NCI-H82 treated with DMSO at 0.1 percent for 48 hours (cell line): ENCODE results near the gene CAPN15.

Experiments
- DNase-seq: peaks from one replicate; lab custom pipeline; 2025; ENCODE audit not compliant: unreplicated experiment; lab: John Stamatoyannopoulos, UW

The CAPN15 gene

DNA sequence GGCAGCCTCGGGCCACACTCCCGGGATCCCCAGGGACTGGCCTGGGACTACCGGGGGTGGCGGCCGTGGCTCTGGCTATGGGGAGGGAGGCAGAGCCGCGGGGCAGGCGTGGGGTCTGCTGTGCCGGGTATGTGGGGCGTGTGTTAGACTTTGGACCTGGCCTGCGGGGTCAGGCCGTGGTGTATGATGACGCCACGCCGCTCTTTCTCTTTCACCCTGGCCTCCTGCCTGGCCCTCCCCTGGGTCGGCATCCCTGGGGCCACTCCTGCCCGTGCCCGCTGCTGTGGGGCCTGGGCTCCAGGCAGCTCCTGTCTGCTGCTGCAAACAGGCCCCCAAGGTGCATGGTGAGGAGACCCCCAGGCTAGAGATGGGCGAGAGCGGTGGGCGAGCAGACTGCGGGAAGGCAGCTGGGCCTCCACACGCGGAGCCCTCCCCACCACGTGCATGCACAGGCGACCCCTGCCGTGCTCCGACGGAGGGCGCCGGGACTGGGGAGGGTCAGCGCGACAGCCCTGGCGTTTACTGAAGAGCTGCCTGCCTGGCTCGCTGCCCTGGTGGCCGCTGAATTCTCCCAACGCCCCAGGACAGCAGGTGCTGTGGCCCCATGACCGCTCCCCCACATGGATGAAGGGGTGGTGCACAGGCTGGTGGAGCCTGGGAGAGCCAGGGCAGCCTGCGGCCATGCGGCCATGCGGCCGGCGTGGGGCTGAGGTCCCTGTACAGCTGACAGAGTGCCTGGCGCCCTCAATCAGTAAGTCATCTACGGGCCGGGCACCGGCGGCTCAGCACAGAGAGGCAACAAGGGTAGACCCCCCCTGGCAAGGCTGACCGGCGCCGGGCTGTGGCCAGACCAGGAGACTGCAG lies 16.0 kb downstream of the CAPN15 start:
- no peak for DNase-seq

DNA sequence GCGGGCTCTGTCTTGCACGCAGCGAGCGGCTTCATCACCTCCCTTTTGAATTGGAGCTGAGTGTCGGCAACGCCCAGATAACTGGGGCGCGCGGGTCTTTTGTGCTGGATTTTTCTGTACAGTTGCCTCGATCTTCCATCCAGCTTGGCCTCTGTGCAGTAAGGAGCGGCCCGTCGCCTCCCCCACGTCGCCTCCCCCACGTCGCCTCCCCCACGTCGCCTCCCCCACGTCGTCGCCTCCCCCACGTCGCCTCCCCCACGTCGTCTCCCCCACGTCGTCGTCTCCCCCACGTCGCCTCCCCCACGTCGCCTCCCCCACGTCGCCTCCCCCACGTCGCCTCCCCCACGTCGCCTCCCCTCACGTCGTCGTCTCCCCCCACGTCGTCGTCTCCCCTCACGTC lies 17.0 kb downstream of the CAPN15 start:
- no peak for DNase-seq

DNA sequence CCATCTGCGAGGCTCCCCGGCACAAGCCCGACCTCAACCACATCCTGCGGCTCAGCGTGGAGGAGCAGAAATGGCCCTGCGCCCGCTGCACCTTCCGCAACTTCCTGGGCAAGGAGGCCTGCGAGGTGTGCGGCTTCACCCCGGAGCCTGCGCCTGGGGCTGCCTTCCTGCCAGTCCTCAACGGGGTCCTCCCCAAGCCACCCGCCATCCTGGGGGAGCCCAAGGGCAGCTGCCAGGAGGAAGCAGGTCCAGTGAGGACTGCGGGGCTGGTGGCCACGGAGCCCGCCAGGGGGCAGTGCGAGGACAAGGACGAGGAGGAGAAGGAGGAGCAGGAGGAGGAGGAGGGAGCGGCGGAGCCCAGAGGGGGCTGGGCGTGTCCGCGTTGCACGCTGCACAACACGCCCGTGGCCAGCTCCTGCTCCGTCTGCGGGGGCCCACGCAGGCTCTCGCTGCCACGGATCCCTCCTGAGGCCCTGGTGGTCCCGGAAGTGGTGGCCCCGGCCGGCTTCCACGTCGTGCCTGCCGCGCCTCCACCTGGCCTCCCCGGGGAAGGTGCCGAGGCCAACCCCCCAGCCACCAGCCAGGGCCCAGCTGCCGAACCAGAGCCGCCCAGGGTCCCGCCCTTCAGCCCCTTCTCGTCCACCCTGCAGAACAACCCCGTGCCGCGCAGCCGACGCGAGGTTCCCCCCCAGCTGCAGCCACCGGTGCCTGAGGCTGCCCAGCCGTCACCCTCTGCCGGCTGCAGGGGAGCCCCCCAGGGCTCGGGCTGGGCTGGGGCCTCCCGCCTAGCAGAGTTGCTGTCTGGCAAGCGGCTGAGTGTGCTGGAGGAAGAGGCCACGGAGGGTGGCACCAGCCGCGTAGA lies 19.6 kb downstream of the CAPN15 start:
- DNase-seq, result no peak

DNA sequence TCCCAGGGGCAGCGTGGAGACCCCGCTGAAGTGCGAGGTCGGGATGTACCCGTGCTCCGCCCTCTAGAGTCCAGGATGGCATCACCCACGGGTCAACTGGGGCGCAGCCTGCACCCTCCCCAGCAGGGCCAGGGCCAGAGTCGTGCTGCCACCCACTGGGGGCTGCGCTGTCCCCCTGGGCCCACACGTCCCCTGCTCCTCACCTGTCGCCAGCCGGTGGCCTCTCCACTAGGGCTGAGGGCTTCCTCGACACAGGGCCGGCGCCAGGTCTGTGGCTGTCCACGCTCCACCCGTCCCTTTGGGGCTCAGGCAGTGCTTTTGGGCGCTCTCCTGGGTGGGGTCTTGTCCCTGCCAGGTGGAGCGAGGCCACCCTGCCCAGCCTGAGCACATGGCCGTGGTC lies 21.1 kb downstream of the CAPN15 start:
- DNase-seq, result no peak

DNA sequence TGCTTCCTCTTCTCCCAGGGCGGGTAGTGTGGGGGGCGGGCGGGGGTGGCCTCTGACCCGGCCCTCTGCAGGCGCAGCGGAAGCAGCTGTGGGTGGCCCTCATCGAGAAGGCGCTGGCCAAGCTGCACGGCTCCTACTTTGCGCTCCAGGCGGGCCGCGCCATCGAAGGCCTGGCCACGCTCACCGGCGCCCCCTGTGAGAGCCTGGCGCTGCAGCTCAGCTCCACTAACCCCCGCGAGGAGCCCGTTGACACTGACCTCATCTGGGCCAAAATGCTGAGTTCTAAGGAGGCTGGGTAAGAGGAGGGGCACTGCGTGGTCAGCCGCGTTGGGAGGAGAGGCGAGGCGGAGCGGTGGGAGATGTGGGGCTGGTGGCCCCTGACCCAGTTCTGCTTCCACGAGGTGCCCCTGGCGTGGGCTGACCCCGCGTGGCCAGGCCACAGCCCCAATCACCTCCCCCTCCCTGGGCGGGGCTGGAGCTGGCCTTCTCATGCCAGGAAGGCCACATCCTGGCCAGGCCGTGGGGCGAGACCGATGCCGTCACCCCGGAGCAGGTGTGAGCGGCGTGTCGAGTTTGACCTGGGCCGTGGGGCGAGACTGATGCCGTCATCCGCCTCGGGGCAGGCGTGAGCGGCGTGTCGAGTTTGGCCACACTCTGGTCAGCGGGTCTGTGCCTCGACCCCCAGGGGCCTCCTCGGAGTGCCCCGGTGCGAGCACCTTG lies 22.2 kb downstream of the CAPN15 start:
- DNase-seq, result no peak

DNA sequence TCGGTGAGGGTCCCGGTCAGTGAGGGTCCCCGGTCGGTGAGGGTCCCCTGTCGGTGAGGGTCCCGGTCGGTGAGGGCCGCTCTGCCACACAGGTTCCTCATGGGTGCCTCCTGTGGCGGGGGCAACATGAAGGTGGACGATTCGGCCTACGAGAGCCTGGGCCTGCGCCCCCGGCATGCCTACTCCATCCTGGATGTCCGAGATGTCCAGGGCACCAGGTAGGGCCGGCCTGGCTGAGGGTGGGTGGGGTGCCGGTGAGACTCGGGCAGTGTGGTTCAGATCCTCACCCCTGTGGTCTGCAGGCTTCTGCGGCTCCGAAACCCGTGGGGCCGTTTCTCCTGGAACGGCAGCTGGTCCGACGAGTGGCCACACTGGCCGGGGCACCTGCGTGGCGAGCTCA lies 23.7 kb downstream of the CAPN15 start:
- no peak for DNase-seq

DNA sequence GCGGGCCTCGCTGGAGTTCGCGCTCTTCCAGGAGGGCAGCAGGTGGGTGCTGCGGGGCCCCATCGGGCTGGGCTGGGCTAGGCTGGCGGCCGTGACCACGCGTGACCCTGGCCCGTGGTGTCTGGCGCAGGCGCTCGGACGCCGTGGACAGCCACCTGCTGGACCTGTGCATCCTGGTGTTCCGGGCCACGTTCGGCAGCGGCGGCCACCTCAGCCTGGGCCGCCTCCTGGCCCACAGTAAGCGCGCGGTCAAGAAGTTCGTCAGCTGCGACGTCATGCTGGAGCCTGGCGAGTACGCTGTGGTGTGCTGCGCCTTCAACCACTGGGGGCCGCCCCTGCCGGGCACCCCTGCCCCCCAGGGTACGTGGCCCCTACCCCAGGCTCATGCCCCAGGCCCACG lies 24.7 kb downstream of the CAPN15 start:
- no peak for DNase-seq

DNA sequence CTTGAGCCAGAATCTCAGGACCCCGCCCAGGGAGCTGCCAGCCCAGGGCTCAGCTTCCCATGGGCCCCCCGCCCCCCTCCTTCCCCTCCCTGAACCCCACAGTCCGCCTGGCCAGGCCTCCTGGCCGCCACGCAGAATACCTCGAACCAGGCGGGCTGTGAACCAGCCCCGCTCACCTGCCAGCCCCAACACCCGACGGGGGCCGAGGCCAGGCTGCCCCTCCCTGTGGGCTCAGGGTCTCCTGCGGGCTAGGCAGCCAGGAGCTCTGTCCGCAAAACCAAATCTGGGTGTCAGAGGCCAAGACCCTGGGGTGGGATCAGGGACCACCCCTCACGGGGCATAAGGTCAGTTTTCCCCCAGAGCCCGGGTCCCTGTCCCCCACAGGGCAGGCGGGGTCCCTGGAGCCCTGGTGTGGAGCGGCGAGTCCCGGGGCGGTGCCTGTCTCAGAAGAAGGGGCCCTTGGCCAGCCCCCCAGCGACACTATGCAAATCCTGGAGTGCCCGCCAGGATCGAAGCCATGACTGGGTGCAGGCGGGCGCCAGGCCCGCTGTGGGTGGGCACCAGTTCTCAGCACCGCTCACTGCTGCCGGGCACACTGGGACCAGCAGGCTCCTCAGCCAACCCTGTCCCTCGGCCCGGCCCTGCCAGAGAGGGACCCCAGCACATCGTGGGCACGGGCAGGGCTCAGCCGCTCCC lies 26.2 kb downstream of the CAPN15 start:
- no peak for DNase-seq

DNA sequence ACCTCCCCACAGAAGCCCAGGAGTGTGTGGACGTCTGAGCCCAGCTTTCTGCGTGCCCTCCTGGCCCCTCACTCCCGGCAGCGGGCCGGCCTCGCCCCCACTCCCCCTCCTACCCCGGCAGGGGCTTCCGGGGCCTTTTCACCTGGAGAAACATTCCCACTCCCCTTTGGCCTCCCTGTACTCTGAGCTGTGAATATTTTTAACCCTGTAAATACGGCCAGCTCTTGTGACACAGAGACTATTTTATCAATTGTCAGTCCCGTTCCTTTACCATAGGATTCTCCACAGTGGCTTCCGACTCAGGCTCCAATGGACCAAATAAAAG lies 26.7 kb downstream of the CAPN15 start:
- no peak for DNase-seq

DNA sequence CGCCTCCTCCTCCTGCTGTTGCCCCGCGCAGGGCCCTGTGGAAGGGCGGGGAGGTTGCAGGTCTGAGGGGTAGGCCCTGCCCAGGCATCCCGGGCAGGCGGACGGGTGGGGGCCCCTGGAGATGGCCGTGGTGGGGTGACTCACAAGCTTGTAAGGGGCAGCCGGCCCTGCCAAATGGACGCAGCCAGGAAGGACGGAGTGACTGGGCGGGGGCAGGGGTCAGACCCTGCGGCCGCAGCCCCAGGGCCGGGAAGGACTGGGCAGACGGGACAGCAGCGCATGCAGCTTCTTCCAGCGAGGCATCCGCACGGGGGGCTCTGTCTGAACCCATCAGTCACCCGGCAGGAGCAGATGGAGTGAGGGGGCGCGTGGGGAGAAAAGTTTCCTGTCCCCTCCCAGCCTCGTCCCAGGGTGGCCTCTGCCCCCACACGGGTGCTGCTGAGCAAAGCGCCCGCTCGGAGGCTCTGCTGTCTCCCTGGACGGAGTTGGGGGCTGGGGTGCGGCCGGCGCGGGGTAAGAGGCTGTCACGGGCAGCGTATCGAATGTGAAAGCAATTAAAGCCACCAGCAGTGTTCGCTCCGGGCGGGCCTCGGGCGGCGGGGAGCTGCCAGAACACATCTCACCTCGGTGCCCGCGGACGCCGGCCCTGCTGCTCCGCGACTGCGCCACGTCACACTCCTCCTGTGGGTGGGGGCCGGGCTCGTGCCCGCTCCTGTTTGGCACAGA lies 27.3 kb downstream of the CAPN15 start:
- DNase-seq, result no peak

DNA sequence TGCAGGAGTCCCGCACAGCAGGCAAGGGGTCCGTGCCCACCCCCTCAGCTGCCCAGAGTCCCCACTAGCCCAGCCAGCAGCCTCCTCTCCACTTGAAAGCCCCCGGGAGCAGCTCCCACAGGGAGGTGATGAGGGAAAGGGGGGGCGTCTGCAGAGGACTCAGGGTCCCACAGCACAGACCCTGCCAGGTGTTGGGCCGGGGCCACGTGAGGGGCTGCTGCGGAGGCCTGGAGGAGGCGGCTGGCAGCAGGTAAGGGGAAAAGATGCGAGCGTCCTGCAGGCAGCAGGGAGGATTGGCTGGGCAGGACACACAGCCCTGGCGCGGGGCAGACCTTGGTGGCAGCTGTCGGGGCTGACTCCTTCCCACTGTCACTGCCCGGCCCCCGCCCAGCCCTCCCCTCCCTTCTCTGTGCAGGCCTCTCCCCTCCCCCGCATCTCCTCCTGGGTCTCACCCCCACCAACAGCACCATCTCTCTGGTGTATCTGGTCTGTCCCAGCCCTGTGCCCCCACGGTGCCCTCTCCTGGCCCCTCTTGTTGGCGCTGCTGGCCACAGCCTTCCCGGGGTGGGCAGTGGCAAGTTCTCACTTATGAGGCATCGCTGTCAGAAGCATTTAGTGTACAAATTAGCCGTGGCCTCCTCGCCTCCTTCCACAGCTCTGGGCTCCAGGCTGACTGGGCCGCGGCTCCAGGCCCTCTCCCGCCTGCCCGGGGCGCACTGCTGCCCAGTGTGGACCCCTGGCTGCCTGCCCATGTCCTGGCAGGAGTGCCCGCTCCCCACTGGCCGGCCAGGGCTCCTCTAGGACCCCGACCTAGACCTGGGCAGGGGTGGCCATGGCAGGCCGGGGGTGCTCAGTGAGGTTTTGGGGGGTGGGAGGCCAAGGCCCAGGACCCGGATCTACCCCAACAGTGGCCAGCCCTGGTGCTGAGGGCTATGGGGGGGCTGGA lies 28.3 kb downstream of the CAPN15 start:
- no peak for DNase-seq

DNA sequence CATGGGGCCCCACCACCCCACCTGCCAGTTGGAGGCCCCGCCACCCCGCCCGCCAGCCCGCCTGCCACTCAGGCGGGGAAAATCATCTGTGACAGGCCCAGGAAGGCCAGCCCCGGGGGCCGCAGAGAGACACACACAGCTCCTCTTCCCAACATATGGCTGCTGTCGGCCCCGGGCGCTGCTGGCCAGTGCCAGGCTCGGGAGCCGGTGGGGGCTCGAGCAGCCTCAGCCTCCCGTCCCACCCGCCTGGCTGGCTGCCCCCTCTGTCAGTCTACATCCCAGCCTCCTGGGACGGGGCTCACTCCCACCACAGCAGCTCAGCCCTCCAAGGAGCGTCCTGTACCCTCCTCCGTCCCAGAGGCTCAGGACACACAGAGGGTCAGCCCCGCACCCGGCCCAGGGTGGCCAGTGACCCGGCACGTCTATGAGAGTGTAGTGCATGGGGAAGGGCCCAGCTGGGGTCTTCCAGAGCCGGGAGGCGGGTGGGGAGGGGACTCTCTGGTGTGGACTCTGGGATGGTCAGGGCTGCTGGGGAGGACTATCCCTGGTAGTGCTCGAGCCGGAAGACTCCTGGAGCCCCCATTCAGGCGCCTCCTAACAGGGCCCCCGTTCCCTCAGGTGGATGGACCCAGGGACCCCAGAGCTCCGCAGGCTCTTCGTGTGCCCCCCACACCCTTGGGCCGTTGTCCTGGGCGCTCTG lies 29.1 kb downstream of the CAPN15 start:
- no peak for DNase-seq

DNA sequence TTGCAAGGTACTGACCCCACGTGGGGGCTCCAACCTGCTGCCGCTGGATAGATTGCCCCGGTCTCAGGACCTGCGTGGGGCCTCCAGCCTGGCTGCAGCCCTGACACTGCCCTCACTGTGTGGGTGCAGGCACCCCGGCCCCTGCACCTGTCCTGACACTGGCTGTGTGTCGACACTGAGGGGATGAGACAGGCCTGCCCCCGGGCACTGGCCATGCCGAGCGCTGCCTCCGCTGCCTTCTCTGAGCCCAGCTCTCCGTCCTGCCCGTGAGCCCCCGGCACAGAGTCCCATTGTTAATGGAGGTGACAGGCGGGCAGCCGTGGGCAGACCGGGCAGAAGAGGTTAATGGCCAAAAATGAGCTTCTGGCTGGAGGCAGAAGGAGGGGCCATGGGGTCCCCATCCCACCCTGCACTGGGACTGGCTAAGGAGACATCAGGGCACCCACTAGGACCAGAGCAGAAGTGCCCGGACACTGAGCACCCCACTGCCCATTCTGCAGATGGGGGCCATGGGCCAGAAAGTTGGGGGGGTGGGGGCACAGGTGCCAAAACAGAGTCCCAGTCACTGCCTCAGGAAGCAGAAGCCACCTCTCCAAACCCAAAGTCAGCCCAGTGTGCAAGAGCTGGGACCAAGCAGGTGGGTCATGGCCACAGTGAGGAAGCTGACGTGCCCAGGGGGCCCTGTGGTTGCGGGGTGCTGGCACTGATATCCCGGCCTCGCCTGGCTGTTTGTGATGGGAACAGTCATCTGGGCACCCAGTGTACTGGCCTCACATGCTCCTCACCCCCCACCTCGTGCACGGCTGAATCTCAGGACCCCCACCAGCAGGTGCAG lies 30.2 kb downstream of the CAPN15 start:
- DNase-seq, result no peak

DNA sequence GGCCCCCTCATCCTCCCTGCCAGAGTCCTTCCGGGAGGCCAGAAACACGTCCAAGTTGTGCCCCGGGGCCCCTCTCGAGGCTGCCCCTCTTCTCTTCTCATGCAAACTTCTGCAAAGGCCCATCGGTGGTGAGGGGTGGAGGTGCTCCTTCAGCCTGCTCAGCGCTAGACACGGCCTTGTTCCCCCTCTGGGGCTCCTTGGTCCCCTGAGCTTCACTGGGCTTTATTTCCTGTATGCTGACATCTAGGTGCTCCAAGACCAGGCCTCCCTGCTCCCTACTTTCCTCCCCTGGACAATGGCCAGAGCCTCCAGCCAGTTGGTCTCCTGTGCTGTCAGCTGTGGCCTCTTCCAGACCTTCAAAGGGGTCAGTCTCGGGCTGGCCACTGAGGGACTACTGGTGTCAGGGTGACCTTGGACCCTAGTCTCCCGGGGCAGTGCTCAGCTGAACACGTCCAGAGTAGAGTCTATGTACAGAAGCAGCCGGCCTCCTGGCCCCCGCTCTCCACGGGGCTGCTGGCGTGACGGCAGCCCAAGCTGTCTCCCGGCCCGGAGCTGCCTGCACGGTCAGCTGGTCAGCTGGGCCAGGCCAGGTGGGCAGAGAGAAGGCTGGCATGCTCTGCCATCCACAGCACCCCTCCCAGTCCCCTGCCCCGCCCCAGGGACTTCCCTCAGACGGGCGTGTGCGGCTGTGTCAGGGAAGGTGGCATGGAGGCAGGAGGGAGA lies 30.9 kb downstream of the CAPN15 start:
- DNase-seq, result no peak

DNA sequence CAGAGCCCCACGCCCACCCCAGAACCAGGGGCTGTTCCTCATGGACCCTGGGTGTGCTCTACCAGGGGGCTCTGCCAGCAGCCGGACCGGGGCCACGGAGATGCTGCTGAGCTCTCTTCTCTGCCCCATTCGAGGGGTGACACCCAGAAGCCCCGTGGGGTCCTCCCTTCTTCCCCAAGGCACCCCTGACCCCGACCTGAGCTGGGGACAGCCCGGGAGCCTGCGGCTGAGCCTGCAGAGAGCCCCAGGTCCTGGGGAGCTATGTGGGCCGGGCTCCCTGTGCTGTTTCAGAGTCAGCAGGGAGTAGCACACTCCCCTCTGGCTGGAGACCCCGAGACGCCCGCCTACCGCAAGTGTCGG lies 31.5 kb downstream of the CAPN15 start:
- DNase-seq, result no peak

DNA sequence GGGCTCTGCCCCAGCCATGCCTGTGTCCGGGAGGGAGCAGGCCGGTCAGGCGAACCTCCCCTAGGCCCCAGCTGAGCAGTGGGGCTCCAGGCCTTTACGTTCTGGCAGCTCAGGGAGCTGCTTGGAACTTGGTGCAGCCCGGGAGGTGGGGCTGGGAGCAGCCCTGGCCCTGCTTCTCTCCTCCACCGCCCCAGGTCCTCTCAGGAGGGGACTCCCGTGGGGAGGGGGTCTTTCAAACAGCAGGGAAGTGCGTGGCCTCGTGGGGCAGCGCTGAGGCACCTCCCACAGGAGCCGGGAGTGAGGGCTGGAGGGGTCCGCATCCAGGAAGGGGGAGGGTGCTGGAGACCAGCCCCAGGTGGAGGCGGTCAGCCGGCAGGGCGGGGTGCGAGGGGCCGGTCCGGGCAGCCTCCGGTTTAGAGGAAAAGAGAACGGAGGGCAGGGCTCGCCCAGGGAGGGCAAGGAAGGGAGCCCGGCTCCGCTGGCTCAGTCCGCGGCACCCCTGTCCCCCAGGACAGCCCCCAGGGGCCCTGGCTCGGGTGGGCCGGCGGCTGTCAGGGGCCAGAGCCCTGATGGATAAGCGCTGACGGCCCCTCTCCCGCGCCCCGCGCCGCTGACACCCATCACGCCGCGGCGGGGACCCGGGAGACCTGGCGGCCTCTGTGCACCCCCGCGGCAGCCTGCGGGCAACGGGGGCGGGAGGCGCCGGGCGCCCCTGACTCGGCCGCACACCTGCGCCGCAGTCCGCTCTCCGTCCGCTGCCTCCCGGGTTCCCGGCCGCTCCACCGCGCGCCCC lies 32.1 kb downstream of the CAPN15 start:
- DNase-seq, result no peak
